LNCaP clone FGC (cell line): Measurements from ENCODE around the gene RFTN1.

Source experiments
- DNase-seq: peaks from one replicate; pipeline ENCODE4 v3.0.0-alpha.2; 2011; ENCODE audit warnings: low read depth
- H3K4me3 ChIP-seq: 2 replicates; pipeline ENCODE4 v1.5.1; 2011; ENCODE audit warnings: mild to moderate bottlenecking, low read depth, low read length, control low read depth
- CTCF ChIP-seq: IDR thresholded peaks from 2 replicates; pipeline ENCODE4 v1.5.1; 2012; ENCODE audit warnings: mild to moderate bottlenecking; ENCODE audit not compliant: control insufficient read depth, insufficient read depth; ENCODE audit errors: extremely low read depth

Gene RFTN1

GRCh38 chr3:16507578-16508242 is 5.8 kb downstream of the RFTN1 start:
- no peak for TF ChIP-seq CTCF
- DNase-seq: no peak
- no peak overlapping the region for H3K4me3 ChIP-seq

GRCh38 chr3:16506884-16507577 is 6.5 kb downstream of the RFTN1 start:
- H3K4me3 ChIP-seq: no peak overlapping the region
- TF ChIP-seq CTCF: no peak
- DNase-seq: no peak

GRCh38 chr3:16506451-16506850 is 7.0 kb downstream of the RFTN1 start:
- no peak for DNase-seq
- no peak overlapping the region for H3K4me3 ChIP-seq
- no peak for TF ChIP-seq CTCF

- H3K4me3 ChIP-seq: no peak overlapping the region
- TF ChIP-seq CTCF: no peak
- no peak for DNase-seq
Observed at GRCh38 chr3:16504692-16505091, 8.8 kb downstream of the RFTN1 start.

GRCh38 chr3:16504242-16504641 is 9.3 kb downstream of the RFTN1 start:
- DNase-seq: no peak
- TF ChIP-seq CTCF: no peak
- no peak overlapping the region for H3K4me3 ChIP-seq

- DNase-seq: no peak
- TF ChIP-seq CTCF: no peak
- H3K4me3 ChIP-seq: no peak overlapping the region
Observed at GRCh38 chr3:16503191-16503776, 10.2 kb downstream of the RFTN1 start.
